ENCODE results near the gene PTPRE.

PTPRE gene

GRCh38 chr10:127875916-127876315 lies 31.0 kb upstream of the PTPRE start:
- TF ChIP-seq CTCF (IDR thresholded peaks at IDR 0.05; ENCODE audit: borderline replicate concordance, insufficient read depth, low read depth, low read length) = no peak
- no peak overlapping the region for H3K4me3 ChIP-seq (ENCODE audit: low read depth, low read length)

DNA sequence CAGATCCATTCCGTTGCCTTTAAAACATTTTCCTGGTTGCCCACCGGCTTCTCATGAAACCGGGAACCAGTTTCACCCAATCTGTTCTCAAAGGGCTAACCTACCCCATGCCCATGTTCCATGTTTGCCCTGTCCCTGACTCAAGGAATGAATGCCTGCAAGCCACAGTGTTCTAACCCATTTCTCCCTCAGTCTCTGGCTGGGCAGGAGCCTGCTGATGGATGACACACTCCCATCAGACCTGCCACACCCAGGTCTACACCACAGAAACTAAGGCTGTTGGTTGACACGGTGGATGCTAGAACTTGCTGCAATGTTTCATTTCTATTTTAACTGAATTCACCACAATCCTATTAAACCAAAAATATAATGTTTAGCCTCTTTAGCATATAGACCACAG lies 29.8 kb upstream of the PTPRE start:
- no peak overlapping the region for H3K4me3 ChIP-seq (ENCODE audit: low read depth, low read length)
- no peak for TF ChIP-seq CTCF (IDR thresholded peaks at IDR 0.05; ENCODE audit: borderline replicate concordance, insufficient read depth, low read depth, low read length)

- no peak overlapping the region for H3K4me3 ChIP-seq (ENCODE audit: low read depth, low read length)
- TF ChIP-seq CTCF (IDR thresholded peaks at IDR 0.05; ENCODE audit: borderline replicate concordance, insufficient read depth, low read depth, low read length) = no peak
These were observed 29.2 kb upstream of the PTPRE start for GRCh38 chr10:127877699-127878098.

DNA sequence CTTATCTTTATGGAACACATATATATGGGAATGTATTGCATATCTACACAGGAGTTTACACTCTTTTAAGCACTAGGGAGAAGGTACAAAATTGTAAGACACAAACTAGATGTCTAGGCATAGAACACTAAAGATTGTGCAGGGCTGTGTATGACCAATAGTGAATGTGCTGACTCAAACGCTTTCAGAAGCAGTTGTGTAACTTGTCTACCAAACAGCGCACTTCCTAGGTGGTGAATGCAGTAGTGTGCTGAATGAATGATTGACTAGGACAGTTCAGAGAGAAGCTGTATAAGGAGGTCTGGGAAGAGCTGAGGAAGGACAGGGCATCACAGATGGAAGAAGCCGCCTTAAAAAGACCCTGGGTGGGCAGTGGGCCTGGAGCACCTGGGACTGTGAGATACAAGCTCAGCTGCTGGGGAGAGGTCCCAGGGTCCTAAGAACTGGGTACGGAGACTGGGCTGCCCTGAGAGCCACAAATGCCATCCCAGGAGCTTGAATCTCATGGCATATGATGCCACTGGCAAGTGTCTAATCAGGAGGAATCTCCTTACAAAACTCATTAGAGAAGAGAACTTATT lies 28.3 kb upstream of the PTPRE start:
- TF ChIP-seq CTCF (IDR thresholded peaks at IDR 0.05; ENCODE audit: borderline replicate concordance, insufficient read depth, low read depth, low read length) = no peak
- no peak overlapping the region for H3K4me3 ChIP-seq (ENCODE audit: low read depth, low read length)

DNA sequence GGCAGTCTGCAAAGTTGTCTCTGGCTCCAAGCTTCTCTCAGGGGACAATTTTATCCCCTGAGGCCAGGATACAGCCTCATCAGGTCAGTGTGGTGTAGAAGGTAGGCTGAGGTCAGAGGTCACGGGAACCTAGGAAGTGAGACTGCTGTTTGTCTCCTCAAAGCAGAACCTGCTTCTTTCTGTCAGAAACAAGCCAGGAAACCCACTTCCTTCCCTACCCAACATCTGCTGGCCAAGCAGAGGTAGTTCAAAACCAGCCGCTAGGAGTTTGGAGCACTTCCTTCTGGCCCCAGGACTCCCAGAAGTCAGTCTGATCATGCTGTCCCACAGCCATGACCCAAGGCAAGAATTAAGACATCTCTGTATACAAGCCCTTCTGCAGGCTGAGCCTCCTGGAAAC lies 26.3 kb upstream of the PTPRE start:
- no peak for TF ChIP-seq CTCF (IDR thresholded peaks at IDR 0.05; ENCODE audit: borderline replicate concordance, insufficient read depth, low read depth, low read length)
- H3K4me3 ChIP-seq (ENCODE audit: low read depth, low read length) = no peak overlapping the region

DNA sequence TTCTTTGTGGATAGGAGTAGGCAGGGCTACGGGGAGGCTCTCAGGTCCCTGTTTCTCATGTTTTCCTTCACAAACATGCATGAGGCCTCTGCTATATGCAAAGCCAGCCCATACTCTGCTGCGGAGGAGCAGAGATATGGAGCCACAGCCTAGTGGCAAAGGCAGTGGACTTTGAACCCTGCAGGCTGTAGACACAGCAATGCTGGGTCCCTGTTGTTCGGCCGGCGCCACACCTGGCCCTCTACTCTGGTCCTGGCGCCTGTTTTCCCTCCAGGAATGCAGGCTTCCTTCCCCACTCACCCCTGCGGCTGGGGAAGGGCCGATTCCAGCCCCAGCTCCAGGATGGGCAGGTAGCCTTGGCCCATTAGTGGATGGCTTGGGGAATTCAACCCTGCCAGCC lies 25.6 kb upstream of the PTPRE start:
- H3K4me3 ChIP-seq (ENCODE audit: low read depth, low read length) = no peak overlapping the region
- no peak for TF ChIP-seq CTCF (IDR thresholded peaks at IDR 0.05; ENCODE audit: borderline replicate concordance, insufficient read depth, low read depth, low read length)

DNA sequence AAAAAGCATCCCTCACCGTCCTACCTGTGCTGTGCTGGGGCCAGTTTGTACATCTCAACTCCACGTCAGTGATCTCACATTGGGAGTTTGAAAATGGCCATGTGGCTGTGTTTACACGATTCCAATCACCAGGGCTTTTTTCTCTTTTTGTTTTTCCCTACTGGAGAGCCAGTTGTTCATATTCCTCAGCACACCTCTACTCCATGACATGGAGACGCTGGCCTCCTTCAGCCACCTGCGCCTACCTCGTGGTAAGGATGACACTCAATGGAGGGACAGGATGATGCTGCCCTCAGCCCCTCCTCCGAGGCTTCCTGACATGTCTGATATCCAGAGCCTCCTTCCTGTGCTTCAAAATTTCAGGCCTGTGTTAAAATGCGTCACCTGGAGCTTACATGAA lies 24.5 kb upstream of the PTPRE start:
- no peak for TF ChIP-seq CTCF (IDR thresholded peaks at IDR 0.05; ENCODE audit: borderline replicate concordance, insufficient read depth, low read depth, low read length)

More for the DNA sequence above, 24.5 kb upstream of the PTPRE start:
- no peak overlapping the region for H3K4me3 ChIP-seq (ENCODE audit: low read depth, low read length)

All from GM12875 (cell line).